Measurements from ENCODE around the gene MCC. TPM values are rescaled to one million over a fixed set of nuclear protein-coding genes. Genes with fewer than 3 reads are reported as not detected.

Gene MCC
- total RNA-seq, 1 experiment from 2014 or later = 7.1 TPM

DNA sequence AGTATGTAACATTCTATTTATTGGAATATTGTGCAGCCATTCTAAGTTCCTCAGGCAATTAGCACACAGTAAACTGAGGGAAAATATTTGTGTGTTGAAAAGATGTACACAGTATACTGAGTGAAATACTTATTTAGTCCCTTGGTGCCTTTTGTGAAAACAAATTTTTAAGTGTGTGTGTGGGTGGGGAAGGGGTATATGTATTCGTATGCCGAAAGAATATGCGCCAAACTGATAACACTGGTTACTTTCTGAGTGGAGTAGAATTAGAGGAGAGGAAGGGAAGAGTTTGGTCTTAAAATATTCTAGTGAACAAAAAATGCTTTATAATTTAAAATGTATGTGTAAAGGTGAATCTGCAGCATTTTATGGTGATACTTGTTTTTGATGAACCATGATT lies 508.5 kb downstream of the MCC start:
- Histone ChIP-seq H3K27ac (ENCODE audit: low read length) (no peak overlapping the region), H3K36me3 (ENCODE audit: low read depth, low read length) (no peaks in the 10 kb centered on the region), H2AFZ (ENCODE audit: low read length) (no peak overlapping the region), H3K4me1 (ENCODE audit: insufficient read depth, low read length) (peaks cover 18% of the 10 kb centered on the region), H3K9me2 (replicated peaks; ENCODE audit: low read length) (no peaks in the 10 kb centered on the region), H3K79me2 (ENCODE audit: low read length) (peaks cover 80% of the 10 kb centered on the region), H4K20me1 (ENCODE audit: low read length) (peaks cover 17% of the 10 kb centered on the region; the same call in 1 of the 2 replicates), H3K4me2 (ENCODE audit: low read length) (peak overlapping the region; percentile 97), H3K4me3 (ENCODE audit: low read length) (peak overlapping the region; percentile 99), H3K9me3 (ENCODE audit: low read length) (no peaks in the 10 kb centered on the region), H3K9ac (ENCODE audit: low read length) (no peak overlapping the region), H3K27me3 (ENCODE audit: low read length) (no peaks in the 10 kb centered on the region), H3F3A (ENCODE audit: low read length, unreplicated experiment) (no peaks in the 10 kb centered on the region)
- no peak for TF ChIP-seq EZH2 (IDR thresholded peaks at IDR 0.05; ENCODE audit: low read length, unreplicated experiment)
- TF ChIP-seq, protein P1, sequence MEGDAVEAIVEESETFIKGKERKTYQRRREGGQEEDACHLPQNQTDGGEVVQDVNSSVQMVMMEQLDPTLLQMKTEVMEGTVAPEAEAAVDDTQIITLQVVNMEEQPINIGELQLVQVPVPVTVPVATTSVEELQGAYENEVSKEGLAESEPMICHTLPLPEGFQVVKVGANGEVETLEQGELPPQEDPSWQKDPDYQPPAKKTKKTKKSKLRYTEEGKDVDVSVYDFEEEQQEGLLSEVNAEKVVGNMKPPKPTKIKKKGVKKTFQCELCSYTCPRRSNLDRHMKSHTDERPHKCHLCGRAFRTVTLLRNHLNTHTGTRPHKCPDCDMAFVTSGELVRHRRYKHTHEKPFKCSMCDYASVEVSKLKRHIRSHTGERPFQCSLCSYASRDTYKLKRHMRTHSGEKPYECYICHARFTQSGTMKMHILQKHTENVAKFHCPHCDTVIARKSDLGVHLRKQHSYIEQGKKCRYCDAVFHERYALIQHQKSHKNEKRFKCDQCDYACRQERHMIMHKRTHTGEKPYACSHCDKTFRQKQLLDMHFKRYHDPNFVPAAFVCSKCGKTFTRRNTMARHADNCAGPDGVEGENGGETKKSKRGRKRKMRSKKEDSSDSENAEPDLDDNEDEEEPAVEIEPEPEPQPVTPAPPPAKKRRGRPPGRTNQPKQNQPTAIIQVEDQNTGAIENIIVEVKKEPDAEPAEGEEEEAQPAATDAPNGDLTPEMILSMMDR (conservative IDR thresholded peaks at IDR 0.05; ENCODE audit: low read depth, low read length) = no peak
- DNase-seq (no peak), ATAC-seq (no peak)
- ChIA-PET POLR2A (ENCODE audit: unreplicated experiment) (no interaction called here), CTCF (interaction anchor here (1.2 kb wide), 1 partner anchor 16 kb away, joined by 4 read pairs; no protein-coding TSS in a partner anchor)
- intact Hi-C loops (cut with micrococcal nuclease) = loop anchor here (5.0 kb wide), 2 partner anchors 57 to 117 kb away; partner anchors contain the start of genes REEP5 and SRP19
- no TSS peak for BruUV-seq (replicated peaks)

DNA sequence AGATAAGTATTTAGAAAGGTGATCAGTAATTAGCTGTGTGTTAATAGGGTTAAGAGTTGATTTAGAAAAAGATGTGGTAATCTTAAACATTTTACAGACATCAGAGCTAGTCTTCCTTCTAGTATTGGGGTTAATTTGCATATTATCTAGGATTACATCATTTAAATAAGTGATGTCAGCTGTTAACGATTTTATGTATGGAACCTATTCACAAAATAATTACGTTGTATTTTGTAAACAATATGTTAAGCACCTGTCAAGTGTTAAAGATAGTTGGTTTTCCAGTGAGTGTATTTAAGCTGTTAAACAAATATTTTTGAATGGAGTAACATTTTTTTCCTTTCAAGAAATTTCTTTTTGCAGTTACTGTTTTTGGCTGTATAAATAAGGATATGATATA lies 509.4 kb downstream of the MCC start:
- Histone ChIP-seq H3K9ac (ENCODE audit: low read length) (peak overlapping the region; percentile 90; the same call in 1 of the 2 replicates), H3K4me2 (ENCODE audit: low read length) (peak overlapping the region; percentile 97), H4K20me1 (ENCODE audit: low read length) (peaks cover 17% of the 10 kb centered on the region; the same call in 1 of the 2 replicates), H3K36me3 (ENCODE audit: low read depth, low read length) (no peaks in the 10 kb centered on the region), H3K9me2 (replicated peaks; ENCODE audit: low read length) (no peaks in the 10 kb centered on the region), H3K79me2 (ENCODE audit: low read length) (peaks cover 73% of the 10 kb centered on the region), H3F3A (ENCODE audit: low read length, unreplicated experiment) (no peaks in the 10 kb centered on the region), H3K27me3 (ENCODE audit: low read length) (no peaks in the 10 kb centered on the region), H2AFZ (ENCODE audit: low read length) (no peak overlapping the region), H3K4me3 (ENCODE audit: low read length) (peak overlapping the region; percentile 99), H3K9me3 (ENCODE audit: low read length) (no peaks in the 10 kb centered on the region), H3K4me1 (ENCODE audit: insufficient read depth, low read length) (peaks cover 18% of the 10 kb centered on the region), H3K27ac (ENCODE audit: low read length) (no peak overlapping the region)
- TF ChIP-seq, protein P1 (conservative IDR thresholded peaks at IDR 0.05; ENCODE audit: low read depth, low read length) = no peak
- TF ChIP-seq EZH2phosphoT487 (IDR thresholded peaks at IDR 0.05; ENCODE audit: borderline replicate concordance, low read length) = no peak
- TF ChIP-seq EZH2 (IDR thresholded peaks at IDR 0.05; ENCODE audit: low read length, unreplicated experiment) = no peak
- DNase-seq = no peak
- intact Hi-C loops (cut with micrococcal nuclease) = loop anchor here (5.0 kb wide), 2 partner anchors 57 to 117 kb away; partner anchors contain the start of genes REEP5 and SRP19
- POLR2A ChIA-PET (ENCODE audit: unreplicated experiment) = interaction anchor here (0.6 kb wide), 1 partner anchor 54 kb away, joined by 3 read pairs; no protein-coding TSS in a partner anchor
- CTCF ChIA-PET = interaction anchor here (0.7 kb wide), 1 partner anchor 17 kb away, joined by 3 read pairs; no protein-coding TSS in a partner anchor
- BruUV-seq (replicated peaks) = no TSS peak
- no peak for ATAC-seq

DNA sequence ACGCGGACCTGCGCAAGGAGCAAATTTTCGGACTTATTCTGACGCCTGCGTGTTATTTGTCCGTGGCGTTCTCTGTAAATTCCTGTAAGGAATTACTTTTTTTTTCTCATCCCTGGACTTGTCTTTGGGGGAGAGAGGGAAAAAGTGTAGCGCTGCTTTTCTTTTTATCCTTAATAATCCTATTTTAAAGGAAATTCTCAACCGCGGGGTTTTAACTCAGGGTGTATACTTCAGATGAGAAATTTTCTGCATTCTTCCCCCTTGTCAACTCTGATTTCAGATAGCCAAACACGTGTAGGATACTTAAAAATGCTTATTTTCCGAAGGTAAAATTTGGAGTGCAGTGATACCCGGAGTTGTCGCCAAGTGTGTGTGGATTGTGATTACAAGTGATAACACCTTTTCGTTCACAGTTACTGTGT lies 510.8 kb downstream of the MCC start:
- H2AFZ ChIP-seq (ENCODE audit: low read length) = peak overlapping the region; percentile 100
- peak overlapping the region; percentile 97 for H3K4me2 ChIP-seq (ENCODE audit: low read length)
- peaks cover 59% of the 10 kb centered on the region for H3K79me2 ChIP-seq (ENCODE audit: low read length)
- H3K9me2 ChIP-seq (replicated peaks; ENCODE audit: low read length) = no peaks in the 10 kb centered on the region
- H4K20me1 ChIP-seq (ENCODE audit: low read length) = peaks cover 17% of the 10 kb centered on the region; the same call in 1 of the 2 replicates
- peak overlapping the region; percentile 99 for H3K4me3 ChIP-seq (ENCODE audit: low read length)
- peaks cover 18% of the 10 kb centered on the region for H3K4me1 ChIP-seq (ENCODE audit: insufficient read depth, low read length)
- TF ChIP-seq EZH2 (IDR thresholded peaks at IDR 0.05; ENCODE audit: low read length, unreplicated experiment) = no peak
- TF ChIP-seq, protein P1 (conservative IDR thresholded peaks at IDR 0.05; ENCODE audit: low read depth, low read length) = no peak
- intact Hi-C loops (cut with micrococcal nuclease) = loop anchor here (5.0 kb wide), 2 partner anchors 55 to 115 kb away; partner anchors contain the start of genes REEP5 and SRP19
- CTCF ChIA-PET = no interaction called here
- H3K27me3 ChIP-seq (ENCODE audit: low read length) = no peaks in the 10 kb centered on the region
- H3K27ac ChIP-seq (ENCODE audit: low read length) = peak overlapping the region; percentile 66
- DNase-seq = no peak
- POLR2A ChIA-PET (ENCODE audit: unreplicated experiment) = no interaction called here
- H3F3A ChIP-seq (ENCODE audit: low read length, unreplicated experiment) = no peaks in the 10 kb centered on the region
- no peaks in the 10 kb centered on the region for H3K9me3 ChIP-seq (ENCODE audit: low read length)
- H3K36me3 ChIP-seq (ENCODE audit: low read depth, low read length) = no peaks in the 10 kb centered on the region
- H3K9ac ChIP-seq (ENCODE audit: low read length) = peak overlapping the region; percentile 90
- BruUV-seq (replicated peaks) = TSS peak; percentile 53
- 0 out of 2 replicates have a peak, but pooled peaks have one; percentile 1 for ATAC-seq

Measured in PC-3 (cell line).